ENCODE results near the gene LDLRAP1. TPM values are rescaled to one million over a fixed set of nuclear protein-coding genes. Genes with fewer than 3 reads are reported as not detected.

Gene LDLRAP1
- total and polyA plus RNA-seq, 9 of the 15 experiments (the other 6 are each of a cell fraction or from before 2014, with no cell fraction given) = 0.56 to 29.6 (median 16.2) TPM

DNA sequence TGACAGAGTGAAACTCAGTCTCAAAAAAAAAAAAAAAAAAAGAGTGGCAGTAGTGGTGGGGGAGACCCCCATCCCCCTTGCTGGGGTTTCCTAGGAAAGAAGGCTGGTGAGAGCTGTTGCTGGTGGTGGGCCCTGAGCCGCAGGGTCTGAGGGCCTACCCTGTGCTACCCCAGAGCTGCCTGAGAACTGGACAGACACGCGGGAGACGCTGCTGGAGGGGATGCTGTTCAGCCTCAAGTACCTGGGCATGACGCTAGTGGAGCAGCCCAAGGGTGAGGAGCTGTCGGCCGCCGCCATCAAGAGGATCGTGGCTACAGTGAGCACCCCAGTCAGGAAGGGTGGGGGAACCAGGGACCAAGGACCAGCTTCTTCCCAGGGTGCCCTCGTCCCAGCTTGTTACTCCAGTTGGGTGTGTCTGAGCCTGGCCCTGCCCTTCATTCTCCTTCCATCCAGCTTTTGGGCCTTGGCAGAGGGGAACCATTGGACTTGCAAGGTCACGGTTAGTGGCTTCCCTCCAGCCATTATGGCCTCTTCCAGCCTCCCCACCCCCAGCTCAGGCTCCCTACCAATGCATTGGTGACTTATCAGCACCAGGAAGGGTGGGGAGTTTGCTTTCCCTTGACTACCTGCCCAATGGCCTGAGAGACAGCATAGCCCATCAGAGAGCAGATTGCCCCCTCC lies 10.5 kb downstream of the LDLRAP1 start (continued):
- 0 out of 2 replicates have a peak, but pooled peaks have one; percentile 35 for TF ChIP-seq NFRKB (IDR thresholded peaks at IDR 0.05; ENCODE audit: low read depth)
- TF ChIP-seq, protein P1, sequence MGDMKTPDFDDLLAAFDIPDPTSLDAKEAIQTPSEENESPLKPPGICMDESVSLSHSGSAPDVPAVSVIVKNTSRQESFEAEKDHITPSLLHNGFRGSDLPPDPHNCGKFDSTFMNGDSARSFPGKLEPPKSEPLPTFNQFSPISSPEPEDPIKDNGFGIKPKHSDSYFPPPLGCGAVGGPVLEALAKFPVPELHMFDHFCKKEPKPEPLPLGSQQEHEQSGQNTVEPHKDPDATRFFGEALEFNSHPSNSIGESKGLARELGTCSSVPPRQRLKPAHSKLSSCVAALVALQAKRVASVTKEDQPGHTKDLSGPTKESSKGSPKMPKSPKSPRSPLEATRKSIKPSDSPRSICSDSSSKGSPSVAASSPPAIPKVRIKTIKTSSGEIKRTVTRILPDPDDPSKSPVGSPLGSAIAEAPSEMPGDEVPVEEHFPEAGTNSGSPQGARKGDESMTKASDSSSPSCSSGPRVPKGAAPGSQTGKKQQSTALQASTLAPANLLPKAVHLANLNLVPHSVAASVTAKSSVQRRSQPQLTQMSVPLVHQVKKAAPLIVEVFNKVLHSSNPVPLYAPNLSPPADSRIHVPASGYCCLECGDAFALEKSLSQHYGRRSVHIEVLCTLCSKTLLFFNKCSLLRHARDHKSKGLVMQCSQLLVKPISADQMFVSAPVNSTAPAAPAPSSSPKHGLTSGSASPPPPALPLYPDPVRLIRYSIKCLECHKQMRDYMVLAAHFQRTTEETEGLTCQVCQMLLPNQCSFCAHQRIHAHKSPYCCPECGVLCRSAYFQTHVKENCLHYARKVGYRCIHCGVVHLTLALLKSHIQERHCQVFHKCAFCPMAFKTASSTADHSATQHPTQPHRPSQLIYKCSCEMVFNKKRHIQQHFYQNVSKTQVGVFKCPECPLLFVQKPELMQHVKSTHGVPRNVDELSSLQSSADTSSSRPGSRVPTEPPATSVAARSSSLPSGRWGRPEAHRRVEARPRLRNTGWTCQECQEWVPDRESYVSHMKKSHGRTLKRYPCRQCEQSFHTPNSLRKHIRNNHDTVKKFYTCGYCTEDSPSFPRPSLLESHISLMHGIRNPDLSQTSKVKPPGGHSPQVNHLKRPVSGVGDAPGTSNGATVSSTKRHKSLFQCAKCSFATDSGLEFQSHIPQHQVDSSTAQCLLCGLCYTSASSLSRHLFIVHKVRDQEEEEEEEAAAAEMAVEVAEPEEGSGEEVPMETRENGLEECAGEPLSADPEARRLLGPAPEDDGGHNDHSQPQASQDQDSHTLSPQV (IDR thresholded peaks at IDR 0.05) = 0 out of 2 replicates have a peak, but pooled peaks have one; percentile 38

DNA sequence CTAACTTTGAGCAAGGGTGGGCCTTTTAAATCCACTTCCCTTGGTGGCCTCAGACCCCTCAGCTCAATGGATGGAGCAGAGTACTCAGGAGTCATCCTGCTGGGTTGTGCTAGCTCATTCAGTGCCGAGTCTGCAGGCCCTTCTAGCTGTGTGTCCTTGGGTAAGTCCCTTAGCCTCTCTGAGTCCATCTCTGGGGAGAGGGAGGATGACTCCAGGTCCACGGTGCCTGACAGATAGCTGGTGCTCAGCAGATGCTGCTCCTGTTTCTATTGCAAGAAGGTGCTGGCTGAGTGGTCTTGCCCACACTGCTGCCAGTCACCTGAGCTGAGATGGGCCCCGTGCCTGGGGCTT lies 11.0 kb downstream of the LDLRAP1 start:
- POLR2A ChIA-PET = interaction anchor here (0.6 to 5.5 kb wide), 5 partner anchors 14 to 1001 kb away, joined by 3 to 39 read pairs (median 3); no protein-coding TSS in a partner anchor
- in situ Hi-C loops (cut with MboI) = no loop called here
- WGBS (ENCODE audit: insufficient coverage, low coverage, missing lambda C conversion rate) = 75% methylated on average over 3 of the region's 3 CpGs
- Histone ChIP-seq H3K27me3 (ENCODE audit: control insufficient read depth in 2 of 2, insufficient read depth in 2 of 2, low read length in 2 of 2) (no peaks in the 10 kb centered on the region), H3K9me3 (replicated peaks; ENCODE audit: control insufficient read depth, insufficient read depth, low read depth, low read length) (no peaks in the 10 kb centered on the region), H3K9ac (ENCODE audit: insufficient read depth in 1 of 2, low read depth in 2 of 2, low read length in 2 of 2) (peak overlapping the region in 1 of 2 experiments; percentile 31; a peak in 1 of 4 replicates), H4K20me1 (replicated peaks; ENCODE audit: control insufficient read depth, insufficient read depth, low read length) (peaks cover 7% of the 10 kb centered on the region), H3K4me3 (no peak overlapping the region), H3K27ac (ENCODE audit: extremely low read depth, low read depth, low read length) (no peak overlapping the region; the same call in 2 of the 3 replicates), H3K4me2 (ENCODE audit: insufficient read depth, low read length) (no peak overlapping the region; the same call in 1 of the 2 replicates), H3K79me2 (ENCODE audit: control insufficient read depth, insufficient read depth, low read length) (peaks cover 32% of the 10 kb centered on the region), H3K9me1 (ENCODE audit: control insufficient read depth, insufficient read depth, low read length) (peaks cover 3% of the 10 kb centered on the region), H3K4me1 (replicated peaks in 1 of 2; ENCODE audit: control insufficient read depth in 2 of 2, insufficient read depth in 2 of 2, low read length in 2 of 2) (peaks cover 35 to 37% of the 10 kb centered on the region in 2 experiments), H2AFZ (ENCODE audit: low read depth, low read length) (0 out of 2 replicates have a peak overlapping the region, but pooled peaks have one; percentile 10), H3K36me3 (ENCODE audit: control insufficient read depth, insufficient read depth, low read length) (peaks cover 25% of the 10 kb centered on the region)
- CTCF ChIA-PET (ENCODE audit: low intra/inter-chr PET ratio) = no interaction called here
- BruUV-seq (replicated peaks) = no TSS peak
- FAIRE-seq (no peak), ATAC-seq (no peak), DNase-seq (ENCODE audit: extremely low read depth in 1 of 4, low spot score in 3 of 4) (no peak)
- intact Hi-C loops (cut with micrococcal nuclease) = no loop called here
- TF ChIP-seq GATA2 (CRISPR knock-in tag; IDR thresholded peaks at IDR 0.05) (no peak), KDM1A (IDR thresholded peaks at IDR 0.05) (peak; percentile 5 to 22; a peak in 1 of 4 replicates), BRF1 (IDR thresholded peaks at IDR 0.05; ENCODE audit: borderline replicate concordance, extremely low read depth, insufficient read length) (no peak), GABPB2 (CRISPR knock-in tag; conservative IDR thresholded peaks at IDR 0.05) (no peak), ZBTB8A (IDR thresholded peaks at IDR 0.05; ENCODE audit: partially characterized antibody) (no peak), FOSL1 (tag; conservative IDR thresholded peaks at IDR 0.05) (no peak), RBM25 (IDR thresholded peaks at IDR 0.05; ENCODE audit: low read depth, low read length, severe bottlenecking) (peak; percentile 73), E2F3 (CRISPR knock-in tag; IDR thresholded peaks at IDR 0.05) (no peak), HOXB6 (CRISPR knock-in tag; IDR thresholded peaks at IDR 0.05; ENCODE audit: borderline replicate concordance) (no peak), LARP7 (IDR thresholded peaks at IDR 0.05) (no peak), ZNF584 (CRISPR knock-in tag; IDR thresholded peaks at IDR 0.05; ENCODE audit: low read depth) (no peak), MCM5 (IDR thresholded peaks at IDR 0.05; ENCODE audit: low read depth) (no peak), BCOR (IDR thresholded peaks at IDR 0.05) (peak; percentile 23; the same call in 1 of the 2 replicates), ZNF197 (CRISPR knock-in tag; IDR thresholded peaks at IDR 0.05; ENCODE audit: low read depth) (no peak)
- TF ChIP-seq, protein P2, sequence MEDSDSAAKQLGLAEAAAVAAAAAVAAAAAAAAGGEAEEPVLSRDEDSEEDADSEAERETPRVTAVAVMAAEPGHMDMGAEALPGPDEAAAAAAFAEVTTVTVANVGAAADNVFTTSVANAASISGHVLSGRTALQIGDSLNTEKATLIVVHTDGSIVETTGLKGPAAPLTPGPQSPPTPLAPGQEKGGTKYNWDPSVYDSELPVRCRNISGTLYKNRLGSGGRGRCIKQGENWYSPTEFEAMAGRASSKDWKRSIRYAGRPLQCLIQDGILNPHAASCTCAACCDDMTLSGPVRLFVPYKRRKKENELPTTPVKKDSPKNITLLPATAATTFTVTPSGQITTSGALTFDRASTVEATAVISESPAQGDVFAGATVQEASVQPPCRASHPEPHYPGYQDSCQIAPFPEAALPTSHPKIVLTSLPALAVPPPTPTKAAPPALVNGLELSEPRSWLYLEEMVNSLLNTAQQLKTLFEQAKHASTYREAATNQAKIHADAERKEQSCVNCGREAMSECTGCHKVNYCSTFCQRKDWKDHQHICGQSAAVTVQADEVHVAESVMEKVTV (CRISPR knock-in tag; IDR thresholded peaks at IDR 0.05) = no peak

Data from K562 (cell line).